GM12875 (cell line): ENCODE results near the gene KLRC4.

ENCODE experiments used
- H3K4me3 ChIP-seq: one replicate; pipeline ENCODE4 v1.5.1; 2011; ENCODE audit warnings: low read depth, low read length, control low read depth
- TF ChIP-seq, protein P1 (sequence below): IDR thresholded peaks from 2 replicates; pipeline ENCODE4 v1.5.1; 2011; ENCODE audit warnings: low read depth, mild to moderate bottlenecking, control low read depth, inconsistent platforms, low read length, moderate library complexity, borderline replicate concordance; ENCODE audit not compliant: insufficient read depth

KLRC4 gene

DNA sequence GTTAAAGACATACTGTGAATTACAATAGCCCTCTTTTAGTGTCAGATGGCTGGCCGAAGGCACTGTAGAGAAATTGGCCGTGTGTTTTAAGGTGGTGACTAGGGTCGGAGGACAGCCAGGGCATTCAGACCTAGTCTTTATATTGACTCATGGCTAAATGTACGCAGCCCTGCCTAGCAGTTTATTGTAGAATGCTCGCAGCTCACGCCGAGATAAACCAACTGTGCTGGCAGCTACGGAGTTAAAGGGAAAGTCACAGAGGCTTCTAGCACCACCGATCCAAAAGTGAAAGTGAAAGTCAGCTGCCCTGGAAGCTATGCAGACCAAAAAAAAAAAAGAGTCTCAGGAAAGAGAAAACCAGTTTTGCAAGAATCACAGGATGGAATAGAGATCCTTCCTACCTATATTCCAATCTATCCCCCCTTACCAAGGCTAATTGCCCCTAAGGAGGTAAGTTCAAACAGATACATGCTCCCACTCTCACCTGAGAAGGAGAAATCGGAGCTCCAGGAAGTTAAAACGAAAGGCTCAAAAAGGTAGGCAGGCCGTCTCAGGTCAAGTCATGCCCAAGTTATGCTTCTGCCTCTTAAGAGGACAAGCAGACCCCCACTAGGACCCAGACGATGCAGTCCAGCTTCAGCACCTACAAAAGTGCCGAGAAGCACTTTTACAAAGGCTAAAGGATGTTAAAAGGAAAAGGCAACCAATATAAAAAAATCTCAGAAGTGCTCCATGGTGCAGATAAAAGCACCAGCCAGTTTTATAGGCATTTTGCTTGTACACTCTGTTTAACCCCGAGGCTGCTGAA, 44.5 kb downstream of the KLRC4 start:
- TF ChIP-seq, protein P1, sequence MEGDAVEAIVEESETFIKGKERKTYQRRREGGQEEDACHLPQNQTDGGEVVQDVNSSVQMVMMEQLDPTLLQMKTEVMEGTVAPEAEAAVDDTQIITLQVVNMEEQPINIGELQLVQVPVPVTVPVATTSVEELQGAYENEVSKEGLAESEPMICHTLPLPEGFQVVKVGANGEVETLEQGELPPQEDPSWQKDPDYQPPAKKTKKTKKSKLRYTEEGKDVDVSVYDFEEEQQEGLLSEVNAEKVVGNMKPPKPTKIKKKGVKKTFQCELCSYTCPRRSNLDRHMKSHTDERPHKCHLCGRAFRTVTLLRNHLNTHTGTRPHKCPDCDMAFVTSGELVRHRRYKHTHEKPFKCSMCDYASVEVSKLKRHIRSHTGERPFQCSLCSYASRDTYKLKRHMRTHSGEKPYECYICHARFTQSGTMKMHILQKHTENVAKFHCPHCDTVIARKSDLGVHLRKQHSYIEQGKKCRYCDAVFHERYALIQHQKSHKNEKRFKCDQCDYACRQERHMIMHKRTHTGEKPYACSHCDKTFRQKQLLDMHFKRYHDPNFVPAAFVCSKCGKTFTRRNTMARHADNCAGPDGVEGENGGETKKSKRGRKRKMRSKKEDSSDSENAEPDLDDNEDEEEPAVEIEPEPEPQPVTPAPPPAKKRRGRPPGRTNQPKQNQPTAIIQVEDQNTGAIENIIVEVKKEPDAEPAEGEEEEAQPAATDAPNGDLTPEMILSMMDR = no peak
- peak overlapping the region; percentile 51 for H3K4me3 ChIP-seq

DNA sequence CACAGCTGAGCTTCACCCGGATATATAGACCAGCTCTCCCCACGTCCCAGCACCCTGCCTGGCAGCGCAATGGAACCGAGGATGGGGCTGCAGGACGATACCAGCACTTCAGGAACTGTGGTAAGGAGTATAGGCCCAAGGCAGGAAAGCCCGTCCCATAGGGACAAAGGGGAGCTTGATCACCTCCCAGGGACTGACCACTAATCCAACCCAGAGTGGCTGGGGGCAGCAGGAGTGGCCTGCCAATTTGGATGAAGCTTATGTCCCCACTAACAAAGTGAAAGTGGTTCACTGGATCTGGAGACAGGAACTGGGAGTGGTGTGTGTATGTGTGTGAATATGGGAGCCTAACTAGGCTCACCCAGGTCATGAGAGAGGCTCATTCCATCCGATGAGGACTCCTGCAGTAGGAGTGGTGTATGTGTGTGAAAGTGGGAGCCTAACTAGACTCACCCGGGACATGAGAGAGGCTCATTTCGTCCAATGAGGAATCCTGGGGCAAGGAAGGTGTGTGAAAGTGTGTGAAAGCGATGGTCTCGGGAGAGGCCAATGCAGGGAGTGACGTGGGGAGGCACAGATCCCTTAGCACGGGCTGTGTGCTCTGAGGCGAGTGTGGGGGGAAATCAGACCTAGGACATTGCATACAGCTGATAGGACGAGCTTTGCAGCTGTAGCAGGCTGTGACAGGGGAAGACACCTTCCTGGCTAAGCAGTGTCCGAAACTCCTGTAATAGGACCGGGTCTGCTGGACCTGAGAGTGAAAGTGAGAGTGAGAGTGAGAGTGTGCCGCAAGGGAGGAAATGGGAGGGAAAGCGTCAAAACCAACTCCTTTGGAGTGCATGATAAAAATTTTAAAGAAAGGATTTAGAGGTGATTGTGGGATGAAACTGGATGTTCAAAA, 45.4 kb downstream of the KLRC4 start:
- H3K4me3 ChIP-seq = peak overlapping the region; percentile 51
- TF ChIP-seq, protein P1 = no peak

DNA sequence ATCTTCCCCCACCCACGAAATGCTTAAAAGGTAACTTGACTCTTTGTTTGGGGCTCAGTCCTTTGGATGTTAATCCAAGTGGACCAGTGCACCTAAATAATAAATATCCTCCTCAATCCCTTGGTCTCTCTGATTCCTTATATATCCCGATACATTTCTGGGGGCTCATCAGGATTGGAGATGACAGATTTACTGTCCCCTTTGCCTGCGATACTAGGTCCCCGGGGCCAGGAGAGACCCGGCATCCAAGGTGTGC, 46.0 kb downstream of the KLRC4 start:
- no peak overlapping the region for H3K4me3 ChIP-seq
- TF ChIP-seq, protein P1 = no peak

DNA sequence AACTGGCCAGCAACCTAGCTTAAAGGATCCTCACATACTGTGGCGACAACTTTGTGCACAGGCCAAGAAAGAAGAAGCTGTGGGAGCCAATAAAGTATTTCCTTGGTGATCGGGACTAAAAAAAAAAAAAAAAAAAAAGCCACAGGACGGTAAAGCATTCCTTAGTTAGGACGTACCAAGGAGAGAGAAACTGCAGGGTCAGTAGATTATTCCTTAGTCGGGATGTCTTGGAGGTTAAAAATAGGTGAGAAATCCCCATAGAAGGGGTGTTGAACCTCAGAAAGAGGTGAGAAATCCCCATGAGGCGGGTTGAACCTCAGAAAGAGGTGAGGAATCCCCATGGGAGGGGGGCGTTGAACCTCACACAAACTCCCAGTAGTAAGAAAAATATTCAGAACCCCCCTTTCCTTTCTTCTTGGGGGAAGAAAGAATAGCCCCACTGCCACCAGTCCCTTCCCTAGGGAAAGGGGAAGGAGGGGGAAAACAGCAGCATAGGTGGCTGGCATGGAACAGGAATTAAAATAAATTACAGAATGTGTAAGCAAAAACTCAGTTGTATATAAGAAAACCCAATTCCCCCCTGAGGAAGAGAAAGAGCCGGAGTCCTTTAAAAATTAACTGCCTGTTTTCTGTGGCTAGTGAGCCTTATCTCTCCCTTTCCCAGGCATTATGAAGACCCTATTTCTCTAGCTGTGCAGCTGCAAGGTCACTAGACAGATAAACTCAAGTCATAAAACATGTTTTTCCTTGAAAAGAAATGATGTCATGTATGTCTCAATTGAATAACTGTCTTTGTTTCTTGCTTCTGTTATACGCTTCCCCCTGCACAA, 46.5 kb downstream of the KLRC4 start:
- TF ChIP-seq, protein P1 = no peak

DNA sequence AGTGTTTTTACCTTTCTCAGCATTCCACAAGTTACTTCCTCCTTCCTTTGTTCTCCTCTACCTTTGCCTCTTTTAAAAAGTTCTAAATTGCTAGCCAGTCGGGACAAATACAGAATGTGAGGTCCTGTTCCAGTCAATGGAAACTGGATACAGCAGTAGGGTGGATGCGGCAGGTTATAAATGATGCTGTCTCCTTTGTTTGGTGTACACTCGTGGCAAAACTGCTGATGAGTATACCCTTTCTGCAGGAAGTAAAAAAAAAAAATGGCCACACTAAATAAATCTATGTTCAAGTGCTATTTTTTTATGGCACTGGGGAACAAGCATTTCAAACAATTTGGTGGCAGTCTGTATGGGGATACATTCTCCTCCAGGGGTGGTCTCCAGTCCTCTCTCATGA, 47.2 kb downstream of the KLRC4 start:
- no peak overlapping the region for H3K4me3 ChIP-seq
- TF ChIP-seq, protein P1 = no peak

More for the DNA sequence above, 46.5 kb downstream of the KLRC4 start:
- H3K4me3 ChIP-seq = no peak overlapping the region

DNA sequence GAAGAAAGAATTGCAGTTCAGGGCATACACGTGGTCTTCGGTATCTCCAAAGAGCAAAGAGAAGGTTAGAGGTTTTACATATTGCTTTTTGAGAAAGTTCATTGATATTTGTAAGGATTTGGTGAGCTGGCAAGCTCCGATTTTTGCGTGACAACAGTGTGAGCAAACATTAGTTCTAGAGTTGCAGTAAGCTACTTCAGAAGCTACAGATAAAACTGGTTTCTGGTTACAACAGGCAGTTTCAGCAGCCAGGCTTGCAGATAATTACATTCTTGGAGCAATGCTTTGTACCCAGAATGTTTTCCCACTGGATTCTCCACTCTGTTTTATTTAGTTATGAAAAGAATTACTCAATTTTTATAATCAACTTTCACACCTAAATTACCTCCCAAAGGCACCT, 47.9 kb downstream of the KLRC4 start:
- TF ChIP-seq, protein P1 = no peak
- no peak overlapping the region for H3K4me3 ChIP-seq
